HUES64 (cell line): ENCODE results near the gene MYCBP.

Source experiments
- H3K27ac ChIP-seq: 2 replicates; pipeline ENCODE4 v1.7.0; 2013; ENCODE audit warnings: low read depth, low read length, inconsistent platforms
- H3K27me3 ChIP-seq: 2 replicates; pipeline ENCODE4 v1.6.1; 2013; ENCODE audit warnings: mild to moderate bottlenecking, low read length; ENCODE audit not compliant: insufficient read depth
- H3K36me3 ChIP-seq: 2 replicates; pipeline ENCODE4 v1.6.1; 2013; ENCODE audit warnings: mild to moderate bottlenecking, low read length; ENCODE audit not compliant: insufficient read depth
- H3K4me1 ChIP-seq: 2 replicates; pipeline ENCODE4 v1.6.1; 2013; ENCODE audit warnings: mild to moderate bottlenecking, low read length, moderate library complexity; ENCODE audit not compliant: insufficient read depth
- H3K4me3 ChIP-seq: 2 replicates; pipeline ENCODE4 v1.5.1; 2013; ENCODE audit warnings: mild to moderate bottlenecking, low read length, moderate library complexity
- H3K9ac ChIP-seq: 2 replicates; pipeline ENCODE4 v1.6.1; 2013; ENCODE audit warnings: mild to moderate bottlenecking, low read depth, low read length
- H3K9me3 ChIP-seq: 2 replicates; pipeline ENCODE4 v1.6.1; 2013; ENCODE audit warnings: low read depth, low read length; ENCODE audit not compliant: insufficient read depth
- WGBS: fragments of 150-250, 120-280 bp; methylation state at CpG from one replicate; pipeline ENCODE4 v1.1.7; 2013; ENCODE audit warnings: missing lambda C conversion rate; 5-methylcytosine and 5-hydroxymethylcytosine counted together

The MYCBP gene

GRCh38 chr1:38834937-38835827 is 38.0 kb downstream of the MYCBP start:
- Histone ChIP-seq H3K27ac (no peak overlapping the region), H3K9me3 (no peaks in the 10 kb centered on the region), H3K4me3 (no peak overlapping the region), H3K36me3 (peaks cover 21% of the 10 kb centered on the region), H3K27me3 (no peaks in the 10 kb centered on the region), H3K4me1 (peaks cover 4% of the 10 kb centered on the region; the same call in 1 of the 2 replicates), H3K9ac (no peak overlapping the region)
- 52% methylated on average over 2 of the region's 3 CpGs for WGBS

GRCh38 chr1:38834221-38834782 is 38.8 kb downstream of the MYCBP start:
- Histone ChIP-seq H3K4me3 (no peak overlapping the region), H3K9me3 (no peaks in the 10 kb centered on the region), H3K4me1 (peaks cover 4% of the 10 kb centered on the region; the same call in 1 of the 2 replicates), H3K27ac (no peak overlapping the region), H3K27me3 (peaks cover under 1% of the 10 kb centered on the region; the same call in 1 of the 2 replicates), H3K36me3 (peaks cover 16% of the 10 kb centered on the region), H3K9ac (no peak overlapping the region)
- WGBS: 94% methylated on average over 3 of the region's 3 CpGs

DNA sequence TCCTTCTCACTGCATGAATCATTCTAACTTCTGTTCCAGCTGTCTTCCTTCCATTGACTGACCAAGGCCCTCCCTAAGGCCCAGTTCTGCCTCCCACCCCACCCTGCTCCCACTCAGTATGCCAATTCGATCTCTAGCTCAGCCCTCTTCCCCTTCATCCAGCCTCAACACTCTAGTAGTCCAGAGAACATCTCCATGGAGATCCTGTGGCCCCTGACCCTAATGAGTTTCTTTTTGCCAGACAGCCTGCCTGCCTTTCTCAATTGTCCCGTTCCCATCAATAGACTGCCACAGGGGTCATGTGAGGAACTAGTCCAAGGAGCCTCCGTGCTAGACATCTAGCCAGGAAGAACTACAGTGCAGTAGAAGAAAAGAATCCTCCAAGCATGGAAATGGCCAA is 40.0 kb downstream of the MYCBP start:
- 88% methylated on average over 3 of the region's 3 CpGs for WGBS
- H3K27ac ChIP-seq: no peak overlapping the region
- H3K36me3 ChIP-seq: peaks cover 5% of the 10 kb centered on the region
- H3K9me3 ChIP-seq: no peaks in the 10 kb centered on the region
- no peak overlapping the region for H3K9ac ChIP-seq
- peaks cover 3% of the 10 kb centered on the region; the same call in 1 of the 2 replicates for H3K27me3 ChIP-seq
- H3K4me1 ChIP-seq: peaks cover 4% of the 10 kb centered on the region; the same call in 1 of the 2 replicates
- no peak overlapping the region for H3K4me3 ChIP-seq

DNA sequence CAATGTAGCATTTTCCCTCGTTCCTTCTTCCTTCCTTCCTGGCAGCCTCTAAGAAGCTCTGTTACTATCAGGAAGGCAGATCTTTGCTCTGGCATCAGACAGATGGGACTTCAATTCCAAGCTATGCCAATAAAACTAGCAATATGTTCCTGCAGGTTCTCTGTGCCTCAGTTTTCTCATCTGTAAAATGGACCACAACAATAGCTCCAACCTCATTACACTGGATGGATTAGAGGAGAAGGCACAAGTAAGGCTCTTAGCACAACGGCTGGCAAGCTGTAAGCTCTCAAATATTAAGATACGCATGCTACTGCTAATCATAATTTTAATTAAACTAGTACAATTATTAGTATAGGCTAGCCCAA is 40.8 kb downstream of the MYCBP start:
- H3K27ac ChIP-seq: no peak overlapping the region
- no peaks in the 10 kb centered on the region for H3K36me3 ChIP-seq
- H3K9ac ChIP-seq: no peak overlapping the region
- no peaks in the 10 kb centered on the region for H3K9me3 ChIP-seq
- H3K27me3 ChIP-seq: peaks cover 3% of the 10 kb centered on the region; the same call in 1 of the 2 replicates
- peaks cover 4% of the 10 kb centered on the region; the same call in 1 of the 2 replicates for H3K4me1 ChIP-seq
- 86% methylated on average over 1 of the region's 3 CpGs for WGBS
- H3K4me3 ChIP-seq: no peak overlapping the region

DNA sequence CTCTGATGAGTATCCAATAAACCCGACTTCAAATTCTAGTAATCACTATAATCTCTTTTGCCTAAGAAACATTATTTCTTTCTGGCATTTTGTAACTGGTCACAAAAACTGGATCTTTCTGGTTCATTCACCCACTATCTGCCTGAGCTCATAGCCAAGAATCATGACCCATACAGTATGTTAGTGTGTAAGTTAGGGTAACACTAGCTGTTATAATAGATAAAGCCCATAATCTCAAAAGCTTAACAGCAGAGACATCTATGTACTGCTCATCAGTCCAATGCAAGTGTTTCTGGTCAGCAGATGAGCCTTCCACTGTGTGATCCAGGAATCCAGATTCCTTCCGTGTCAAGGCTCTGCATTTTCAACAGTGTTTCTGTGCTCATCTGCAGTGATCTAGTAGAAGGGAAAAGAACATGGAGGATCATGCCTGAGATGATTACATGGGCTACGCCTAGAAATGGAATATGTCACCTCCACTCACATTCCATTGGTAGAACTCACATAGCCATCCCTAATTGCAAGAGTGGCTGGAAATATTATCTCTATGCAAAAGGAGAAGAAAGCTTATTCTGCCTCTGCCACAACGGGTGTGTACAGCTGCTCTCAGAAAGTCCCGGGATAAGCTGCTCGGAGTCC is 41.3 kb downstream of the MYCBP start:
- Histone ChIP-seq H3K9ac (no peak overlapping the region), H3K4me3 (no peak overlapping the region), H3K36me3 (no peaks in the 10 kb centered on the region), H3K4me1 (peaks cover 4% of the 10 kb centered on the region; the same call in 1 of the 2 replicates), H3K27ac (no peak overlapping the region), H3K27me3 (peaks cover 3% of the 10 kb centered on the region; the same call in 1 of the 2 replicates), H3K9me3 (no peaks in the 10 kb centered on the region)
- 93% methylated on average over 6 of the region's 6 CpGs for WGBS

- Histone ChIP-seq H3K9ac (no peak overlapping the region), H3K9me3 (no peaks in the 10 kb centered on the region), H3K4me3 (no peak overlapping the region), H3K27me3 (peaks cover 3% of the 10 kb centered on the region; the same call in 1 of the 2 replicates), H3K4me1 (no peaks in the 10 kb centered on the region), H3K27ac (no peak overlapping the region), H3K36me3 (no peaks in the 10 kb centered on the region)
- WGBS: 79% methylated on average over 1 of the region's 1 CpG
These were observed 43.8 kb downstream of the MYCBP start for GRCh38 chr1:38829368-38829767.

DNA sequence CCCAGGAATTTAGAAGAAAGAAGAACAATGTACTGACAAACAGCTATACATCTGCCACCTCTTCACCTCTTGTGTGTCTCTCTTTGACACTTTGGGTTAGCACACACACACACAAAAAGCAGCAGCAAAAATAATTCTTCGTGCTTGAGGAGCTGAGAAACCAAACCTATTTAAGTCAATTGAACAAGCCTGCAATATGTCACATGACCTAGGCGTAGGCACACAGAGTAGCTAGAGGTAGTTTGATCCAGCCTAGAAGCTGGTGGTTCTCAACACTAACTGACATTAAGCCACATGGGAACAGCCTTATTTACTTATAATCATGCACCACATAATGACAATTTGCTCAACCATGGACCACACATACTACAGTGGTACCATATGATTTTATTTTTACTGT is 45.8 kb downstream of the MYCBP start:
- Histone ChIP-seq H3K36me3 (no peaks in the 10 kb centered on the region), H3K4me1 (no peaks in the 10 kb centered on the region), H3K27me3 (peaks cover 3% of the 10 kb centered on the region; the same call in 1 of the 2 replicates), H3K9ac (no peak overlapping the region), H3K27ac (no peak overlapping the region), H3K4me3 (no peak overlapping the region), H3K9me3 (no peaks in the 10 kb centered on the region)
- 90% methylated on average over 2 of the region's 2 CpGs for WGBS

GRCh38 chr1:38826886-38827285 is 46.3 kb downstream of the MYCBP start:
- H3K27ac ChIP-seq: no peak overlapping the region
- H3K27me3 ChIP-seq: peaks cover 5% of the 10 kb centered on the region; the same call in 1 of the 2 replicates
- H3K4me3 ChIP-seq: no peak overlapping the region
- H3K4me1 ChIP-seq: no peaks in the 10 kb centered on the region
- no peak overlapping the region for H3K9ac ChIP-seq
- H3K36me3 ChIP-seq: no peaks in the 10 kb centered on the region
- no peaks in the 10 kb centered on the region for H3K9me3 ChIP-seq

- H3K36me3 ChIP-seq: no peaks in the 10 kb centered on the region
- H3K4me1 ChIP-seq: no peaks in the 10 kb centered on the region
- H3K9me3 ChIP-seq: no peaks in the 10 kb centered on the region
- peaks cover 9% of the 10 kb centered on the region; the same call in 1 of the 2 replicates for H3K27me3 ChIP-seq
- no peak overlapping the region for H3K27ac ChIP-seq
- H3K4me3 ChIP-seq: no peak overlapping the region
- WGBS: 79% methylated on average over 3 of the region's 3 CpGs
- no peak overlapping the region for H3K9ac ChIP-seq
These were observed 46.9 kb downstream of the MYCBP start for GRCh38 chr1:38826262-38826661.

GRCh38 chr1:38820860-38821259 is 52.3 kb downstream of the MYCBP start:
- peaks cover 47% of the 10 kb centered on the region for H3K27me3 ChIP-seq
- 82% methylated on average over 1 of the region's 1 CpG for WGBS

DNA sequence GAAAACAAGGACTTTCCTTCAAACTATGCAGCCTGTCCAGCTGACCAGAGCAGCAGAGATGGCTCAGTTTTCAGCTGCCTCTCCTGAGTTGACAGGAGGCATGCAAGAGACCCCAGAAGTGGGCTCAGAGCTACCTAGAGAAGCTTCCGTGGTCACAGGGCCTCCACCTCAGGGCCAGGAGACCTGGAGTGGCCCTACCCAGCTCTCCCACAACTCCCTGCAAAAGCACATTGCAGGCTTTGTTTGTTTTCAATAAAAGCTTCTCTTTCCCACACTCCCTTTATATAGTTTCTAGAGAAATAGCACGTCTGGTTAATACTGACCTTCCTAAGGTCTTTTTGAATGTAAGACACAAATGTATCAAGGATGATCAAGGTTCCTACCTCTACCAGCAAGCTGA is 53.6 kb downstream of the MYCBP start:
- Histone ChIP-seq H3K36me3 (no peaks in the 10 kb centered on the region), H3K9ac (no peak overlapping the region), H3K4me1 (peaks cover 10% of the 10 kb centered on the region; the same call in 1 of the 2 replicates), H3K27me3 (peaks cover 57% of the 10 kb centered on the region), H3K4me3 (no peak overlapping the region), H3K9me3 (peaks cover 3% of the 10 kb centered on the region; the same call in 1 of the 2 replicates), H3K27ac (no peak overlapping the region)
- WGBS: 81% methylated on average over 2 of the region's 2 CpGs

More at GRCh38 chr1:38820860-38821259, 52.3 kb downstream of the MYCBP start:
- Histone ChIP-seq H3K4me3 (no peak overlapping the region), H3K36me3 (no peaks in the 10 kb centered on the region), H3K9me3 (peaks cover 3% of the 10 kb centered on the region; the same call in 1 of the 2 replicates), H3K27ac (no peak overlapping the region), H3K4me1 (peaks cover 6% of the 10 kb centered on the region; the same call in 1 of the 2 replicates), H3K9ac (no peak overlapping the region)
